IPS-18a (cell line): ENCODE data around the gene LCE3B.

ENCODE experiments used
- H3K27ac ChIP-seq: one replicate; pipeline ENCODE4 v1.5.1; 2013; ENCODE audit warnings: low read length
- H3K27me3 ChIP-seq: one replicate; pipeline ENCODE4 v1.6.1; 2013; ENCODE audit warnings: mild to moderate bottlenecking, low read length; ENCODE audit not compliant: control insufficient read depth, insufficient read depth
- H3K36me3 ChIP-seq: one replicate; pipeline ENCODE4 v1.6.1; 2013; ENCODE audit warnings: low read depth, low read length; ENCODE audit not compliant: control insufficient read depth
- H3K4me1 ChIP-seq: one replicate; pipeline ENCODE4 v1.6.1; 2013; ENCODE audit warnings: low read depth, low read length; ENCODE audit not compliant: control insufficient read depth
- H3K4me3 ChIP-seq: one replicate; pipeline ENCODE4 v1.5.1; 2013; ENCODE audit warnings: low read length
- H3K9ac ChIP-seq: one replicate; pipeline ENCODE4 v1.6.1; 2013; ENCODE audit warnings: mild to moderate bottlenecking, low read length, moderate library complexity
- H3K9me3 ChIP-seq: one replicate; pipeline ENCODE4 v1.6.1; 2013; ENCODE audit warnings: low read depth, low read length; ENCODE audit not compliant: control insufficient read depth

The LCE3B gene

GRCh38 chr1:152622803-152623202, 9.2 kb downstream of the LCE3B start, which contains the start of gene LCE3A:
Gene LCE3A (minus strand): TSS chr1:152623103. CDS start chr1:152623103, 0 bp downstream.
- Histone ChIP-seq H3K9ac (no peak within 1 kb of the TSS), H3K4me3 (no peak within 1 kb of the TSS), H3K27ac (no peak within 1 kb of the TSS), H3K36me3 (no peaks in the 10 kb centered on the region), H3K9me3 (peaks cover 73% of the 10 kb centered on the region), H3K4me1 (no peaks in the 10 kb centered on the region), H3K27me3 (no peaks in the 10 kb centered on the region)

- H3K9me3 ChIP-seq: peaks cover 73% of the 10 kb centered on the region
- no peaks in the 10 kb centered on the region for H3K27me3 ChIP-seq
Observed at GRCh38 chr1:152623203-152623844, 9.7 kb downstream of the LCE3B start.

GRCh38 chr1:152626744-152627143, 13.1 kb downstream of the LCE3B start:
- Histone ChIP-seq H3K4me3 (no peak overlapping the region), H3K9me3 (peaks cover 72% of the 10 kb centered on the region), H3K27me3 (no peaks in the 10 kb centered on the region), H3K36me3 (no peaks in the 10 kb centered on the region), H3K4me1 (no peaks in the 10 kb centered on the region), H3K27ac (no peak overlapping the region), H3K9ac (no peak overlapping the region)

More at GRCh38 chr1:152623203-152623844, 9.7 kb downstream of the LCE3B start:
- Histone ChIP-seq H3K9ac (no peak overlapping the region), H3K27ac (no peak overlapping the region), H3K4me3 (no peak overlapping the region), H3K36me3 (no peaks in the 10 kb centered on the region), H3K4me1 (no peaks in the 10 kb centered on the region)

GRCh38 chr1:152630596-152630995, 17.0 kb downstream of the LCE3B start:
- Histone ChIP-seq H3K27ac (no peak overlapping the region), H3K36me3 (no peaks in the 10 kb centered on the region), H3K27me3 (no peaks in the 10 kb centered on the region), H3K9ac (no peak overlapping the region), H3K4me1 (no peaks in the 10 kb centered on the region), H3K4me3 (no peak overlapping the region), H3K9me3 (peaks cover 83% of the 10 kb centered on the region)

GRCh38 chr1:152640351-152640750, 26.7 kb downstream of the LCE3B start:
- H3K9me3 ChIP-seq: peaks cover 86% of the 10 kb centered on the region
- no peak overlapping the region for H3K4me3 ChIP-seq
- H3K27me3 ChIP-seq: no peaks in the 10 kb centered on the region
- H3K4me1 ChIP-seq: no peaks in the 10 kb centered on the region
- no peaks in the 10 kb centered on the region for H3K36me3 ChIP-seq
- H3K27ac ChIP-seq: no peak overlapping the region
- no peak overlapping the region for H3K9ac ChIP-seq

- Histone ChIP-seq H3K36me3 (no peaks in the 10 kb centered on the region), H3K27me3 (no peaks in the 10 kb centered on the region), H3K9me3 (peaks cover 84% of the 10 kb centered on the region), H3K27ac (no peak overlapping the region), H3K4me1 (no peaks in the 10 kb centered on the region), H3K4me3 (no peak overlapping the region), H3K9ac (no peak overlapping the region)
Observed at GRCh38 chr1:152643945-152644344, 30.3 kb downstream of the LCE3B start.

GRCh38 chr1:152645146-152645545, 31.5 kb downstream of the LCE3B start:
- no peaks in the 10 kb centered on the region for H3K36me3 ChIP-seq
- no peak overlapping the region for H3K27ac ChIP-seq
- no peaks in the 10 kb centered on the region for H3K4me1 ChIP-seq
- H3K4me3 ChIP-seq: no peak overlapping the region
- H3K9ac ChIP-seq: no peak overlapping the region
- peaks cover 90% of the 10 kb centered on the region for H3K9me3 ChIP-seq
- no peaks in the 10 kb centered on the region for H3K27me3 ChIP-seq

GRCh38 chr1:152646656-152647055, 33.0 kb downstream of the LCE3B start:
- H3K9ac ChIP-seq: no peak overlapping the region
- no peaks in the 10 kb centered on the region for H3K27me3 ChIP-seq
- no peak overlapping the region for H3K27ac ChIP-seq
- H3K4me1 ChIP-seq: no peaks in the 10 kb centered on the region
- no peaks in the 10 kb centered on the region for H3K36me3 ChIP-seq
- no peak overlapping the region for H3K4me3 ChIP-seq
- peaks cover 92% of the 10 kb centered on the region for H3K9me3 ChIP-seq

GRCh38 chr1:152654110-152654509, 40.5 kb downstream of the LCE3B start:
- no peak overlapping the region for H3K4me3 ChIP-seq
- no peak overlapping the region for H3K9ac ChIP-seq
- no peaks in the 10 kb centered on the region for H3K27me3 ChIP-seq
- H3K9me3 ChIP-seq: peaks cover 50% of the 10 kb centered on the region
- no peak overlapping the region for H3K27ac ChIP-seq
- no peaks in the 10 kb centered on the region for H3K36me3 ChIP-seq
- no peaks in the 10 kb centered on the region for H3K4me1 ChIP-seq

- H3K27me3 ChIP-seq: no peaks in the 10 kb centered on the region
- H3K9ac ChIP-seq: no peak overlapping the region
- no peaks in the 10 kb centered on the region for H3K4me1 ChIP-seq
- H3K27ac ChIP-seq: no peak overlapping the region
- H3K4me3 ChIP-seq: no peak overlapping the region
- no peaks in the 10 kb centered on the region for H3K36me3 ChIP-seq
- H3K9me3 ChIP-seq: peaks cover 44% of the 10 kb centered on the region
Observed at GRCh38 chr1:152656459-152656858, 42.8 kb downstream of the LCE3B start.

GRCh38 chr1:152657677-152658076, 44.1 kb downstream of the LCE3B start:
- no peak overlapping the region for H3K4me3 ChIP-seq
- H3K9me3 ChIP-seq: peaks cover 40% of the 10 kb centered on the region
- H3K9ac ChIP-seq: no peak overlapping the region
- no peaks in the 10 kb centered on the region for H3K4me1 ChIP-seq
- H3K27me3 ChIP-seq: no peaks in the 10 kb centered on the region
- H3K36me3 ChIP-seq: no peaks in the 10 kb centered on the region
- H3K27ac ChIP-seq: no peak overlapping the region

GRCh38 chr1:152658649-152659048, 45.0 kb downstream of the LCE3B start:
- Histone ChIP-seq H3K9me3 (peaks cover 45% of the 10 kb centered on the region), H3K36me3 (no peaks in the 10 kb centered on the region), H3K27ac (no peak overlapping the region), H3K4me3 (no peak overlapping the region), H3K27me3 (no peaks in the 10 kb centered on the region), H3K4me1 (no peaks in the 10 kb centered on the region), H3K9ac (no peak overlapping the region)
